Astrocyte (in vitro differentiated cells and primary cell): ENCODE results near the gene CBX8. TPM values are rescaled to one million over a fixed set of nuclear protein-coding genes. Genes with fewer than 3 reads are reported as not detected.
A peak's percentile ranks its signal among the peaks of the same experiment; 100 is the strongest.

Source experiments
- DNase-seq: peaks from one replicate; pipeline ENCODE4 v3.0.0-alpha.2; 2010; ENCODE audit warnings: low read depth
- FAIRE-seq: peaks from 2 replicates; lab custom pipeline; 2011; peaks lifted over from hg19 to GRCh38; lab: Jason Lieb, UNC
- H2AFZ ChIP-seq: 2 replicates; pipeline ENCODE4 v1.6.0; 2012; ENCODE audit warnings: low read depth, low read length, inconsistent platforms
- H3K27ac ChIP-seq: 2 replicates; pipeline ENCODE4 v1.5.1; 2011; ENCODE audit warnings: low read depth, low read length, inconsistent platforms
- H3K27me3 ChIP-seq: 2 replicates; pipeline ENCODE4 v1.6.0; 2011; ENCODE audit warnings: low read length, inconsistent platforms; ENCODE audit not compliant: insufficient read depth
- H3K36me3 ChIP-seq: 2 replicates; pipeline ENCODE4 v1.5.1; 2011; ENCODE audit warnings: low read length, inconsistent platforms; ENCODE audit not compliant: insufficient read depth
- H3K4me1 ChIP-seq: 2 replicates; pipeline ENCODE4 v1.5.1; 2011; ENCODE audit warnings: low read length, inconsistent platforms; ENCODE audit not compliant: insufficient read depth
- H3K4me2 ChIP-seq: 2 replicates; pipeline ENCODE4 v1.6.0; 2012; ENCODE audit warnings: low read length, inconsistent platforms
- H3K4me3 ChIP-seq: 2 replicates; pipeline ENCODE4 v1.5.1; 2011; ENCODE audit warnings: low read depth, mild to moderate bottlenecking, low read length, inconsistent platforms; ENCODE audit not compliant: insufficient read depth
- H3K79me2 ChIP-seq: 2 replicates; pipeline ENCODE4 v1.6.0; 2012; ENCODE audit warnings: mild to moderate bottlenecking, low read length, inconsistent platforms; ENCODE audit not compliant: insufficient read depth
- H3K9ac ChIP-seq: 2 replicates; pipeline ENCODE4 v1.6.0; 2012; ENCODE audit warnings: mild to moderate bottlenecking, low read length, inconsistent platforms
- H3K9me3 ChIP-seq: 2 replicates; pipeline ENCODE4 v1.5.1; 2012; ENCODE audit warnings: low read depth, mild to moderate bottlenecking, low read length, inconsistent platforms; ENCODE audit not compliant: insufficient read depth
- H4K20me1 ChIP-seq: 2 replicates; pipeline ENCODE4 v1.6.0; 2012; ENCODE audit warnings: low read length, inconsistent platforms; ENCODE audit not compliant: insufficient read depth
- H3K27ac Mint-ChIP-seq: one replicate; pipeline ENCODE4 v1.8.0; 2021; ENCODE audit warnings: mild to moderate bottlenecking, mixed read lengths; ENCODE audit not compliant: unreplicated experiment
- H3K27me3 Mint-ChIP-seq: one replicate; pipeline ENCODE4 v1.8.0; 2021; ENCODE audit warnings: low read depth, mixed read lengths; ENCODE audit not compliant: unreplicated experiment
- H3K36me3 Mint-ChIP-seq: one replicate; pipeline ENCODE4 v1.8.0; 2021; ENCODE audit warnings: low read depth, mixed read lengths; ENCODE audit not compliant: unreplicated experiment
- H3K4me1 Mint-ChIP-seq: one replicate; pipeline ENCODE4 v1.8.0; 2021; ENCODE audit warnings: low read depth, mixed read lengths; ENCODE audit not compliant: unreplicated experiment
- H3K4me3 Mint-ChIP-seq: one replicate; pipeline ENCODE4 v1.8.0; 2021; ENCODE audit warnings: mild to moderate bottlenecking, moderate library complexity, mixed read lengths; ENCODE audit not compliant: unreplicated experiment
- H3K9me3 Mint-ChIP-seq: one replicate; pipeline ENCODE4 v1.8.0; 2021; ENCODE audit warnings: mild to moderate bottlenecking, mixed read lengths; ENCODE audit not compliant: unreplicated experiment
- CTCF ChIP-seq: IDR thresholded peaks from 2 replicates; pipeline ENCODE4 v1.5.1; 2011; ENCODE audit warnings: low read depth, mild to moderate bottlenecking, inconsistent platforms, low read length, moderate library complexity; ENCODE audit not compliant: insufficient read depth
- EZH2 ChIP-seq: IDR thresholded peaks from 2 replicates; pipeline ENCODE4 v1.6.1; 2012; ENCODE audit warnings: mild to moderate bottlenecking, low read length, inconsistent platforms; ENCODE audit not compliant: insufficient read depth
- total RNA-seq: library from RNA; stranded (reverse); gene quantifications from 2 replicates; pipeline ENCODE4 v1.2.1, GENCODE V29; 2021

CBX8 gene
- total RNA-seq, 1 donor from 2014 or later, result 3.4 TPM

- H3K9ac ChIP-seq, result no peak overlapping the region
- H3K4me3 ChIP-seq, result no peak overlapping the region
- no peak overlapping the region for H3K27ac ChIP-seq
- Mint-ChIP-seq H3K36me3 (no peaks in the 10 kb centered on the region), H3K4me1 (peaks cover 9% of the 10 kb centered on the region), H3K27me3 (peaks cover 53% of the 10 kb centered on the region), H3K4me3 (no peak overlapping the region), H3K27ac (no peak overlapping the region), H3K9me3 (no peaks in the 10 kb centered on the region)
- TF ChIP-seq EZH2 (peak; percentile 91), CTCF (no peak)
- FAIRE-seq (no peak), DNase-seq (no peak)
- no peaks in the 10 kb centered on the region for H3K9me3 ChIP-seq
- H3K4me2 ChIP-seq, result no peak overlapping the region
- peaks cover 39% of the 10 kb centered on the region for H3K27me3 ChIP-seq
- peaks cover 5% of the 10 kb centered on the region for H3K4me1 ChIP-seq
- H2AFZ ChIP-seq, result no peak overlapping the region
- no peaks in the 10 kb centered on the region for H4K20me1 ChIP-seq
- H3K79me2 ChIP-seq, result no peaks in the 10 kb centered on the region
- no peaks in the 10 kb centered on the region for H3K36me3 ChIP-seq
Measured at GRCh38 chr17:79748295-79749099, 48.4 kb downstream of the CBX8 start.

GRCh38 chr17:79747508-79748294 is 49.2 kb downstream of the CBX8 start:
- Histone ChIP-seq H4K20me1 (no peaks in the 10 kb centered on the region), H3K27me3 (peaks cover 40% of the 10 kb centered on the region), H3K4me2 (peak overlapping the region; percentile 59), H3K9ac (no peak overlapping the region), H3K79me2 (no peaks in the 10 kb centered on the region), H3K36me3 (no peaks in the 10 kb centered on the region), H3K27ac (no peak overlapping the region), H3K4me1 (peaks cover 5% of the 10 kb centered on the region), H3K4me3 (no peak overlapping the region), H2AFZ (no peak overlapping the region), H3K9me3 (no peaks in the 10 kb centered on the region)
- no peak for FAIRE-seq
- DNase-seq, result no peak
- no peaks in the 10 kb centered on the region for H3K36me3 Mint-ChIP-seq
- H3K4me1 Mint-ChIP-seq, result peaks cover 9% of the 10 kb centered on the region
- no peak overlapping the region for H3K4me3 Mint-ChIP-seq
- H3K9me3 Mint-ChIP-seq, result no peaks in the 10 kb centered on the region
- peaks cover 53% of the 10 kb centered on the region for H3K27me3 Mint-ChIP-seq
- no peak for TF ChIP-seq CTCF
- TF ChIP-seq EZH2, result peak; percentile 97
- H3K27ac Mint-ChIP-seq, result no peak overlapping the region
